Esophagus (tissue), 2 donors: ENCODE results near the gene PPP1R8. TPM values are rescaled to one million over a fixed set of nuclear protein-coding genes. Genes with fewer than 3 reads are reported as not detected.
"Not testable (repeated sequence)": the region's sequence is repeated elsewhere in the genome, so short reads cannot be mapped to it uniquely, and the experiment has no call there.

Experiments used
- H3K27ac ChIP-seq, 2 donors: one replicate each; pipeline ENCODE4 v1.5.1; 2013; ENCODE audit warnings: low read depth in 2 of 2, mild to moderate bottlenecking in 2 of 2, inconsistent platforms in 1 of 2, low read length in 1 of 2, moderate library complexity in 1 of 2
- H3K27me3 ChIP-seq, 2 donors: one replicate each; pipeline ENCODE4 v1.6.1; 2013; ENCODE audit warnings: low read length in 2 of 2, control low read depth in 1 of 2, mild to moderate bottlenecking in 1 of 2; ENCODE audit not compliant: insufficient read depth in 2 of 2, control insufficient read depth in 1 of 2
- H3K36me3 ChIP-seq, 2 donors: one replicate each; pipeline ENCODE4 v1.6.1; 2013; ENCODE audit warnings: low read length in 1 of 2; ENCODE audit not compliant: control insufficient read depth in 2 of 2, insufficient read depth in 2 of 2
- H3K4me1 ChIP-seq, 2 donors: one replicate each; pipeline ENCODE4 v1.6.1; 2013; ENCODE audit warnings: low read length in 1 of 2; ENCODE audit not compliant: control insufficient read depth in 2 of 2, insufficient read depth in 2 of 2
- H3K4me3 ChIP-seq, 2 donors: one replicate each; pipeline ENCODE4 v1.5.1; 2013; ENCODE audit warnings: low read length in 2 of 2, mild to moderate bottlenecking in 2 of 2, low read depth in 1 of 2, moderate library complexity in 1 of 2
- H3K9me3 ChIP-seq, 2 donors: one replicate each; pipeline ENCODE4 v1.6.1; 2013; ENCODE audit warnings: mild to moderate bottlenecking in 2 of 2, low read depth in 1 of 2, low read length in 1 of 2, moderate library complexity in 1 of 2; ENCODE audit not compliant: control insufficient read depth in 2 of 2, insufficient read depth in 1 of 2
- WGBS, 2 donors: extraction: QIAGEN DNeasy Blood & Tissue Kit; methylation state at CpG; one replicate each; pipeline ENCODE4 v1.1.7; 2013; 5-methylcytosine and 5-hydroxymethylcytosine counted together
- polyA plus RNA-seq, 2 donors: library from polyadenylated mRNA; stranded (reverse); fragments of 200-250 nt; gene quantifications; one replicate each; pipeline ENCODE4 v1.2.3, GENCODE V29; 2013
- donor health status: healthy with polysubstance abuse.
- donor health status: Bipolar disorder and iron deficiency.

PPP1R8 gene
- polyA plus RNA-seq, 2 donors = 15.5 to 27.2 TPM

GRCh38 chr1:27868556-27868931 lies 38.0 kb downstream of the PPP1R8 start:
- 67 to 75% methylated on average over 11 of the region's 11 CpGs for WGBS, 2 donors
- H3K9me3 ChIP-seq = peaks cover 0 to 2% of the 10 kb centered on the region in 2 donors
- H3K27me3 ChIP-seq = no peaks in the 10 kb centered on the region
- H3K27ac ChIP-seq = peak overlapping the region in 1 of 2 donors; percentile 9
- H3K4me1 ChIP-seq = peaks cover 8 to 11% of the 10 kb centered on the region in 2 donors
- no peak overlapping the region for H3K4me3 ChIP-seq
- no peaks in the 10 kb centered on the region for H3K36me3 ChIP-seq

GRCh38 chr1:27868932-27869718 lies 38.5 kb downstream of the PPP1R8 start:
- 48 to 58% methylated on average over 16 of the region's 16 CpGs for WGBS, 2 donors

GRCh38 chr1:27869719-27870085 lies 39.1 kb downstream of the PPP1R8 start:
- 78 to 89% methylated on average over 1 of the region's 1 CpG for WGBS, 2 donors
- Histone ChIP-seq H3K4me3 (no peak overlapping the region), H3K9me3 (peaks cover 0 to 2% of the 10 kb centered on the region in 2 donors), H3K27ac (peak overlapping the region in 1 of 2 donors; percentile 25), H3K36me3 (no peaks in the 10 kb centered on the region), H3K4me1 (peaks cover 8 to 11% of the 10 kb centered on the region in 2 donors), H3K27me3 (no peaks in the 10 kb centered on the region)

More at GRCh38 chr1:27868932-27869718, 38.5 kb downstream of the PPP1R8 start:
- Histone ChIP-seq H3K27me3 (no peaks in the 10 kb centered on the region), H3K36me3 (no peaks in the 10 kb centered on the region), H3K4me1 (peaks cover 8 to 11% of the 10 kb centered on the region in 2 donors), H3K27ac (peak overlapping the region; percentile 25 to 51), H3K4me3 (no peak overlapping the region), H3K9me3 (peaks cover 0 to 2% of the 10 kb centered on the region in 2 donors)

GRCh38 chr1:27871076-27871475 lies 40.5 kb downstream of the PPP1R8 start:
- H3K36me3 ChIP-seq, H3K27me3 ChIP-seq, H3K27ac ChIP-seq, H3K4me3 ChIP-seq, H3K9me3 ChIP-seq: not testable (repeated sequence)
- 88 to 91% methylated on average over 7 of the region's 7 CpGs for WGBS, 2 donors
- peaks cover 8 to 13% of the 10 kb centered on the region in 2 donors for H3K4me1 ChIP-seq

DNA sequence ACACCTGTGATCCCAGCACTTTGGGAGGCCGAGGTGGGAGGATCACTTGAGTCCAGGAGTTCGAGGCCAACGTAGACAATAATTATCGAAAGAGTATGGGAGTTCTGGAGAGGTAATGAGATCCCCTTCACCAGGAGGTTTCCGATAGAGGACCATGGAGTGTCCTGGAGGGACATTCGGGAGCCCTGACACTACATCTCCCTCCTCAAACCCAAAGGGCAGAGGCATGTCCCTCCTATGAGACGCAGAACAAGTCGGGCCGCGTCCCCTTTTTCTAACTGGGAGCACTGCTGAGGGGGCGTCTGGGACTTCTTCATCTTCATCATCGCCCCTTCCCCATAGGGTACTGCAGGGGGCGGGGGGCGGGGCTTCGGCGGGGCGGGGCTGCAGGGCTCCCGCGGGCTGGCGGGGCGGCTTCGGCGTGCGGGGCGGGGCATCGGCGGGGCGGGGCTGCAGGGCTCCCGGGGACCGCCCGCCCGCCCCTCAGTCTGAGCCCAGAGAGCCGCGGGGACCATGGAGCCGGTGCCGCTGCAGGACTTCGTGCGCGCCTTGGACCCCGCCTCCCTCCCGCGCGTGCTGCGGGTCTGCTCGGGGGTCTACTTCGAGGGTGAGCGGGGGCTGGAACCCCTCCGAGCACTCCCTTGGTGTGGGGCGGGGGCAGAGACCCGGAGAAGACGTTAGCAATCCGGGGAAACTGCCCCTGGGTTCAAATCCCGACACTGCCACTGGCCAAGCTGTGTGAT lies 41.6 kb downstream of the PPP1R8 start, which contains the start of gene THEMIS2:
Gene THEMIS2, plus strand, starts transcription at position 486 of the 743 bp plus-strand sequence. Its CDS starts 28 bp downstream, at position 514.
- peaks cover 8 to 13% of the 10 kb centered on the region in 2 donors for H3K4me1 ChIP-seq
- peak within 1 kb of the TSS; percentile 56 to 62 for H3K4me3 ChIP-seq
- WGBS, 2 donors = 9 to 10% methylated on average over 51 to 53 of the region's 53 CpGs

DNA sequence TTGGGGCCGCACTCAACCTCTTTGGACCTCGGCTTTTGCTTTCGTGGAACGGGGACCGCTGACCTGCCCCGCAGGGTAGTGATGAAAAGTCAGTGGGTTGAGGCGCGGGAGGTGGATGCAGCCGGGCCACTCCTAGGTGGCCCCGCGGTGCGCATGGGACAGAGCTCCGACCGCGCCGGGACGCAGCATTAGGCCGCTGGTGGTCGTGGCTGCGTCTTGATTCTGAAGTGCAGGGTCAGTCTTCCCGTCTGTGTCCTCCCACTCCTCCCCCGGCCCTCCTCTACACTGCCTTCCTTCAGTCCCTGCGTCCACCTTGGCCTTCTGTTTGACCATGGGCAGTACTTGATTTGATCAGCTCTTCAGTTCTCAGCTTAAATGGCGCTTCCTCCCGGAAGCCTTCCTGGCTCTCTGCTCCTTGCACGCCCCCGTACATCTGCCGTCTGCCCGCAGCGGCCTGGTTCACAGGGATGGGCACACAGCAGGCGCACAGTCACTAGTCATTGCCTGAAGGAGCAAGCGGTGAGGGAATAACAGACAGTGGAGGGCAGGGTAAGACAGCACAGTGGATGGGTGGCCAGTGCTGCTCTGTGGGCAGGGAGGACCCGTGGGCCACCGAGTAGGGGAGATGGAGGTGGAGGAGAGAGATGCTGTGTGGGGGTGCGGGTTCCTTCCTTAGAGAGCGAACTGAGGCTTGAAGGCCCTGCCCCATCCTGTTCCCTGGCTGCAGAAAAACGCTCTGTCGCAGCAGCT lies 42.4 kb downstream of the PPP1R8 start:
- H3K9me3 ChIP-seq = peaks cover 0 to 2% of the 10 kb centered on the region in 2 donors
- peak overlapping the region; percentile 56 to 62 for H3K4me3 ChIP-seq
- no peaks in the 10 kb centered on the region for H3K36me3 ChIP-seq
- H3K27me3 ChIP-seq = no peaks in the 10 kb centered on the region
- peak overlapping the region; percentile 34 to 42 for H3K27ac ChIP-seq
- 12 to 15% methylated on average over 38 of the region's 38 CpGs for WGBS, 2 donors
- peaks cover 8 to 13% of the 10 kb centered on the region in 2 donors for H3K4me1 ChIP-seq

More for the DNA sequence above, 41.6 kb downstream of the PPP1R8 start, which contains the start of gene THEMIS2:
- H3K9me3 ChIP-seq = peaks cover 0 to 2% of the 10 kb centered on the region in 2 donors
- no peaks in the 10 kb centered on the region for H3K36me3 ChIP-seq
- H3K27ac ChIP-seq = peak within 1 kb of the TSS; percentile 34 to 42
- H3K27me3 ChIP-seq = no peaks in the 10 kb centered on the region

GRCh38 chr1:27873671-27874384 lies 43.2 kb downstream of the PPP1R8 start:
- no peak overlapping the region for H3K4me3 ChIP-seq

DNA sequence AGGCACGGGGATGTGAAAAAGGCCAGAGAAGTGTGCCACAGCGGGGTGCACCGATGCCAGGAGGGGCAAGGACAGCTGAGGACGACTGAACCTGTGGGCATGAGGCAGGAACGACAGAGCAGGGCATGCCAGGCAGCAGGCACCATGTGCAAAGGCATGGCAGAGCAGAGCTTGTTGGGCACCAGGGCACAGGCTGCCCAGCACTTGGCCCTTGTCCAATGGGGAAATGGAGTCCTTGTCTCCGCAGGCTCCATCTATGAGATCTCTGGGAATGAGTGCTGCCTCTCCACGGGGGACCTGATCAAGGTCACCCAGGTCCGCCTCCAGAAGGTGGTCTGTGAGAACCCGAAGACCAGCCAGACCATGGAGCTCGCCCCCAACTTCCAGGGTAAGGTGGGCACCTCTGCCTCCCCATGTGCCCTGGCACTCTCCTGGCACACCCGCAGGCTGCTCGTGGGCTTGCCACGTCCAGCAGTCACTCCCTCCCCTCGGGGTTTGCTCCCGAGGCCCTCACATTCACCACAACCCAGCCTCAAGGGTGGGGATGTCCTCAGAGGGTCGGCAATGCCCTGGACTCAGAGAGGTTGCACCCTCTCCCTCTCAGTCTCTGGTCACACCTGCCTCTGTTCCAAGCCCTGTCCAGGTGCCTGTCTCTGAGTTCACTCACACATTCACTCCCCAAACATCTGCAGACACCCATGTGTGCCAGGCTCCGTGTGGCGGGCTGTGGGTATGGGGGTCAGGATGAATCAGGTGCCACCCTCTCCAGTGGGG lies 45.9 kb downstream of the PPP1R8 start:
- Histone ChIP-seq H3K4me1 (peaks cover 4 to 5% of the 10 kb centered on the region in 2 donors), H3K4me3 (no peak overlapping the region), H3K27me3 (no peaks in the 10 kb centered on the region), H3K36me3 (peaks cover 0 to 2% of the 10 kb centered on the region in 2 donors), H3K9me3 (peaks cover 0 to 2% of the 10 kb centered on the region in 2 donors), H3K27ac (no peak overlapping the region)
- 75 to 80% methylated on average over 18 of the region's 18 CpGs for WGBS, 2 donors

More at GRCh38 chr1:27873671-27874384, 43.2 kb downstream of the PPP1R8 start:
- Histone ChIP-seq H3K27ac (peak overlapping the region in 1 of 2 donors; percentile 27), H3K4me1 (peaks cover 4 to 9% of the 10 kb centered on the region in 2 donors), H3K36me3 (no peaks in the 10 kb centered on the region), H3K9me3 (peaks cover 0 to 2% of the 10 kb centered on the region in 2 donors), H3K27me3 (no peaks in the 10 kb centered on the region)
- WGBS, 2 donors = 75 to 76% methylated on average over 16 of the region's 16 CpGs
